WI38 (cell line): ENCODE results near the gene LRRC74B.

Experiments
- H3K4me3 ChIP-seq: 2 replicates; pipeline ENCODE4 v1.5.1; 2011; ENCODE audit warnings: low read depth, mild to moderate bottlenecking, control low read depth, low read length
- CTCF ChIP-seq: IDR thresholded peaks from 2 replicates; pipeline ENCODE4 v1.5.1; 2012; ENCODE audit warnings: low read depth, mild to moderate bottlenecking, control low read depth, low read length

Gene LRRC74B

GRCh38 chr22:21045585-21046294 is at the start of gene LRRC74B:
LRRC74B (plus strand) TSS chr22:21045946; CDS start chr22:21045987, 41 bp downstream.
- no peak for TF ChIP-seq CTCF
- H3K4me3 ChIP-seq: peak within 1 kb of the TSS; percentile 50

GRCh38 chr22:20996031-20996410 is 49.7 kb upstream of the LRRC74B start:
- H3K4me3 ChIP-seq: no peak overlapping the region
- no peak for TF ChIP-seq CTCF

- no peak overlapping the region for H3K4me3 ChIP-seq
- no peak for TF ChIP-seq CTCF
Observed at GRCh38 chr22:20996598-20997535, 48.9 kb upstream of the LRRC74B start.

GRCh38 chr22:20997536-20998257 is 48.0 kb upstream of the LRRC74B start:
- no peak overlapping the region for H3K4me3 ChIP-seq
- TF ChIP-seq CTCF: no peak

GRCh38 chr22:20998411-20999336 is 47.1 kb upstream of the LRRC74B start:
- no peak overlapping the region for H3K4me3 ChIP-seq
- TF ChIP-seq CTCF: no peak

- H3K4me3 ChIP-seq: no peak overlapping the region
- TF ChIP-seq CTCF: no peak
Observed at GRCh38 chr22:20999350-21000206, 46.2 kb upstream of the LRRC74B start.
